A673 (cell line): ENCODE measurements around the gene AOPEP. TPM values are rescaled to one million over a fixed set of nuclear protein-coding genes. Genes with fewer than 3 reads are reported as not detected.

Experiments used
- BruUV-seq: library from RNA; stranded (reverse); fragments of 400-500 nt; replicated peaks from 2 replicates; lab custom pipeline; 2021; lab: Mats Ljungman, UMichigan
- CTCF ChIA-PET: fragments of 300-600 bp; sonication (Branson Sonifier 250); formaldehyde crosslinking; loops from one replicate; lab custom pipeline; 2022; ENCODE audit warnings: antibody characterized with exemption; lab: Charles Lee
- POLR2A ChIA-PET: fragments of 300-600 bp; sonication (Branson Sonifier 250); formaldehyde crosslinking; loops from one replicate; lab custom pipeline; 2022; ENCODE audit warnings: antibody characterized with exemption; ENCODE audit not compliant: low non-redundant PET; lab: Charles Lee
- DNase-seq: peaks from one replicate; pipeline ENCODE4 v3.0.0-alpha.2; 2015; ENCODE audit warnings: low spot score
- H3K27ac ChIP-seq: fragments of 200-600 bp; sonication (generic); 2 replicates; pipeline ENCODE4 v1.5.1; 2016; ENCODE audit warnings: mixed run types, low read depth, mild to moderate bottlenecking, mixed read lengths, antibody characterized with exemption, low read length; ENCODE audit not compliant: poor library complexity, severe bottlenecking
- H3K27me3 ChIP-seq: fragments of 200-600 bp; sonication (generic); replicated peaks from 2 replicates; pipeline ENCODE4 v1.6.1; 2017; ENCODE audit warnings: mixed run types, low read depth, mild to moderate bottlenecking, mixed read lengths, antibody characterized with exemption, low read length; ENCODE audit not compliant: insufficient read depth, poor library complexity
- H3K36me3 ChIP-seq: fragments of 200-600 bp; sonication (generic); 2 replicates; pipeline ENCODE4 v1.6.1; 2016; ENCODE audit warnings: mixed run types, mild to moderate bottlenecking, mixed read lengths, antibody characterized with exemption, low read length; ENCODE audit not compliant: insufficient read depth, poor library complexity, severe bottlenecking
- H3K4me1 ChIP-seq: fragments of 200-600 bp; sonication (generic); 2 replicates; pipeline ENCODE4 v1.6.1; 2017; ENCODE audit warnings: mixed run types, mild to moderate bottlenecking, mixed read lengths, antibody characterized with exemption, low read length; ENCODE audit not compliant: insufficient read depth, poor library complexity, severe bottlenecking
- H3K4me3 ChIP-seq: fragments of 200-600 bp; sonication (generic); 2 replicates; pipeline ENCODE4 v1.5.1; 2016; ENCODE audit warnings: low read depth, mixed run types, mild to moderate bottlenecking, mixed read lengths, low read length; ENCODE audit not compliant: poor library complexity, severe bottlenecking
- H3K9me3 ChIP-seq: fragments of 200-600 bp; sonication (generic); 2 replicates; pipeline ENCODE4 v1.6.1; 2016; ENCODE audit warnings: mixed run types, low read depth, mild to moderate bottlenecking, mixed read lengths, antibody characterized with exemption, low read length; ENCODE audit not compliant: poor library complexity, severe bottlenecking
- EZH2 ChIP-seq: fragments of 200-600 bp; sonication (generic); IDR thresholded peaks from 2 replicates; pipeline ENCODE4 v1.6.1; 2017; ENCODE audit warnings: borderline replicate concordance, low read depth, mild to moderate bottlenecking, mixed read lengths, antibody characterized with exemption, low read length; ENCODE audit not compliant: poor library complexity, severe bottlenecking
- intact Hi-C: fragments of 100-400 bp; cut with micrococcal nuclease; formaldehyde crosslinking; loops from one replicate; pipeline ENCODE4 v1.10.0; 2022; ENCODE audit not compliant: unreplicated experiment
- total RNA-seq: library from RNA; stranded (reverse); gene quantifications from 2 replicates; pipeline ENCODE4 v1.2.3, GENCODE V29; 2021
- TF ChIP-seq, protein P1 (sequence below): fragments of 300-800, 200-600 bp; sonication (generic); conservative IDR thresholded peaks from 2 replicates; pipeline ENCODE4 v1.5.1; 2017; ENCODE audit warnings: low read depth, mild to moderate bottlenecking, antibody characterized with exemption, low read length, moderate library complexity, mixed read lengths

The AOPEP gene
- total RNA-seq, 1 experiment from 2014 or later: 17.5 TPM

DNA sequence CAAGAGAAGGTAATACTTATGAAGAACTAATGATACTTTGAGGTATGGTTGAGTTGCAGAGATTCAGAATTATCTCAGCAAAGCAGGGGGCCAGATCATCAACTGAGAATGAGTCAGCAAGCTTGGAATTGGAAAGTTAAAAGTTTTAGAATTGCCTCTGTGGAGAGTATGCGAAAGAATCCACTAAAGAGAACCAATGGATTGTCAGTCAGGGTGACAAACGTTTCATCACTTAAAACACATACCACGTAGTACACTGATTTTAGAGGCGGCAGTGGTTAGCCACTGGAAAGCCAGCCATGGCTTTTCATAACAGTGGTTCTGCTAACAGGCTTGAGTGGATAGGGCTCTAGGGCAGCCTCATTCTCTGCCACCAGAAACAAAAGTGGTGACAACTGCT lies 30.7 kb downstream of the AOPEP start:
- H3K27ac ChIP-seq: no peak overlapping the region
- BruUV-seq: no TSS peak

DNA sequence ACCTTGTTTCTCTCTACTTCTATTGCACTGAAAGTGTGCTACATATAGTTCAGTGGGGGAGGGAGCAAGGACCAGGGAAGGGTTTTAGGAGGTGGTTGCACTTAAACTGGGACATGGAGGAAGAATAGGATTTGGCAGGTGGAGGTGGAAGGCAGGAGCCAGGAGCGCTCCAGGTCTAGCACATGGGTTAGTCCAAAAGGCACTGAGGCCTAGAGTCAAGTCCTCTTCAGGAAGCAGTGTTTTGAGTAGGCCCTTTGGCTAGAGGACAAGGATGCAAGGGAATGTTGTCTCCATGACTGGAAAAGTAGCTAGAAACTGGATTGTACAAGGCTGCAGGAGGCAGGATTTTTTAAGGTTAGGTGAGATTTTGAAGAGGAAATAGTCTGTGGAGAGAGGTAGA lies 31.5 kb downstream of the AOPEP start:
- Histone ChIP-seq H3K27me3 (no peaks in the 10 kb centered on the region), H3K27ac (no peak overlapping the region), H3K36me3 (no peaks in the 10 kb centered on the region), H3K4me1 (peaks cover 26% of the 10 kb centered on the region), H3K4me3 (no peak overlapping the region), H3K9me3 (no peaks in the 10 kb centered on the region)
- intact Hi-C loops: no loop called here
- DNase-seq: no peak
- CTCF ChIA-PET: no interaction called here
- TF ChIP-seq EZH2: no peak
- TF ChIP-seq, protein P1, sequence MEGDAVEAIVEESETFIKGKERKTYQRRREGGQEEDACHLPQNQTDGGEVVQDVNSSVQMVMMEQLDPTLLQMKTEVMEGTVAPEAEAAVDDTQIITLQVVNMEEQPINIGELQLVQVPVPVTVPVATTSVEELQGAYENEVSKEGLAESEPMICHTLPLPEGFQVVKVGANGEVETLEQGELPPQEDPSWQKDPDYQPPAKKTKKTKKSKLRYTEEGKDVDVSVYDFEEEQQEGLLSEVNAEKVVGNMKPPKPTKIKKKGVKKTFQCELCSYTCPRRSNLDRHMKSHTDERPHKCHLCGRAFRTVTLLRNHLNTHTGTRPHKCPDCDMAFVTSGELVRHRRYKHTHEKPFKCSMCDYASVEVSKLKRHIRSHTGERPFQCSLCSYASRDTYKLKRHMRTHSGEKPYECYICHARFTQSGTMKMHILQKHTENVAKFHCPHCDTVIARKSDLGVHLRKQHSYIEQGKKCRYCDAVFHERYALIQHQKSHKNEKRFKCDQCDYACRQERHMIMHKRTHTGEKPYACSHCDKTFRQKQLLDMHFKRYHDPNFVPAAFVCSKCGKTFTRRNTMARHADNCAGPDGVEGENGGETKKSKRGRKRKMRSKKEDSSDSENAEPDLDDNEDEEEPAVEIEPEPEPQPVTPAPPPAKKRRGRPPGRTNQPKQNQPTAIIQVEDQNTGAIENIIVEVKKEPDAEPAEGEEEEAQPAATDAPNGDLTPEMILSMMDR: no peak
- no TSS peak for BruUV-seq
- POLR2A ChIA-PET: interaction anchor here (0.7 kb wide), 1 partner anchor 34 kb away, joined by 3 read pairs; no protein-coding TSS in a partner anchor

More for the DNA sequence above, 30.7 kb downstream of the AOPEP start:
- Histone ChIP-seq H3K9me3 (no peaks in the 10 kb centered on the region), H3K27me3 (no peaks in the 10 kb centered on the region), H3K4me3 (no peak overlapping the region), H3K36me3 (no peaks in the 10 kb centered on the region), H3K4me1 (peaks cover 26% of the 10 kb centered on the region)
- intact Hi-C loops: no loop called here
- peak; percentile 37 for DNase-seq
- POLR2A ChIA-PET: no interaction called here
- CTCF ChIA-PET: interaction anchor here (0.6 to 0.7 kb wide), 2 partner anchors 7 to 1557 kb away, joined by 3 read pairs; no protein-coding TSS in a partner anchor
- no peak for TF ChIP-seq EZH2
- TF ChIP-seq, protein P1: no peak

DNA sequence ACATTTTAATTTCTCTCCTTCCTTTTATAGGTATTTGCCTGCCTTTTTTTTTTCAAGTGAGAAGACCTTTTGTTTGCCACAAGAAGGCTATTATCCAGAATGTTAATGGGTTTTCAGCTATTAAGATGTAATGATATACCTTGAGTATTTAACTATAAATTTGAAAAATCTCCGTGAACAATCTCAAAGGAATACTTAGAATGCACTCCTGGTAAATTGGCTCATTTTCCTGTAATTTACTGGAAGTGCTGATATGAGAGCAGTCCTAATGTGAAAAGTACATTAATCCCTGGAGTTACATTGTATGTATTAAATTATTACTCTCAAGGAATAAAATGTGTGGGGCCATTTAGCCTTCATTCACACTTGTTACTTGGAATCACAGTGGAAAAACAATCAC lies 32.4 kb downstream of the AOPEP start:
- TF ChIP-seq, protein P1: no peak
- TF ChIP-seq EZH2: no peak
- CTCF ChIA-PET: no interaction called here
- no peak for DNase-seq

More for the DNA sequence above, 32.4 kb downstream of the AOPEP start:
- peaks cover 26% of the 10 kb centered on the region for H3K4me1 ChIP-seq
- POLR2A ChIA-PET: no interaction called here
- intact Hi-C loops: no loop called here
- BruUV-seq: no TSS peak
- no peak overlapping the region for H3K27ac ChIP-seq
- H3K4me3 ChIP-seq: no peak overlapping the region
- H3K36me3 ChIP-seq: no peaks in the 10 kb centered on the region
- H3K27me3 ChIP-seq: no peaks in the 10 kb centered on the region
- no peaks in the 10 kb centered on the region for H3K9me3 ChIP-seq
